SW480 (cell line): Measurements from ENCODE around the gene OSTN.
"Not testable (repeated sequence)": the region's sequence is repeated elsewhere in the genome, so short reads cannot be mapped to it uniquely, and the experiment has no call there.

Experiments
- DNase-seq: peaks from one replicate; pipeline ENCODE4 v3.0.0-alpha.2; 2016; ENCODE audit warnings: low spot score

The OSTN gene

DNA sequence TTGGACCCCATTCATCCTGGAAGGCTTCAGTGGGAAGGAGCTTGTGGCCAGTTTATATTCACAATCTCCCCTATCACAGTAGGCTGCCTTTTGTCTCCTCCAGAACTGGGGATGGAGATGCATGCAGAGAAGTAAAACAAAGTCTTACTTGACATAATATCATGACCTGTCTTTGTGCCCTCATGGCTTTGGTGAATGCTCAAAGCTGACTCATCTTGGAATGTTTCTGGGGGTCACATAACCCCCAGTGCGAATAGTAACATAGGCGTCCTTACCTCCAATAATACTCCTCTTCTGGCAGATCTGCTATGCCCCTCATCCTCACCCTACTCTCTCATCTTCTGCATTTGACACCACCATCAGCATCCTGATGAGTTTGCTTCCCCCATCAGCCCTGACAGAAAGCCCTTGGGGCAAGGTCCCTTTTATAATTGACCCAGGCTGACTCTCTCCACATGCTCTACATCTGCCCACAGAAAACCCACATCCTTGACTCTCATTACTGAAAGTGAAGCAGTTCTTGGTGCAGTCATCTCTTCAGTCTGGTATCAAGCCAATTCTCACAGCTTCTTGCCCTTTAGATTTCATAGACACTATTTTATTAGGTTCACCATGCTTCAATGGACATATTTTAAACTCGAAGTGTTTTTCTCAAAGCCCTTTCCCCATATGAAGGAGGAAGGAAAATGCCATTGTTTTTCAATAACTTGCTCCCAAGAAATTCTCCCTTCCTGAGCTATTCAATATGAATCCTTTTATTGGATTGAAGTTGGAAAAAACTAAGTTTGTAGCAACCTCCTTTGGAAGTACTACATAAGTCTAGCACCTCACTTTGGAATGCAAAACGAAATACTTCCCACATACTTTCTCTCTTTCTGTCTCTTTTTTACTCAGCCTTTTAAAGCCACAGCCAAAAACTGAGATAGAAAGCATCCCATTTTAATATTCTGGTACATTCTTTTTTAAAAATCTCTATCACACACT is 36.6 kb downstream of the OSTN start:
- DNase-seq: no peak

DNA sequence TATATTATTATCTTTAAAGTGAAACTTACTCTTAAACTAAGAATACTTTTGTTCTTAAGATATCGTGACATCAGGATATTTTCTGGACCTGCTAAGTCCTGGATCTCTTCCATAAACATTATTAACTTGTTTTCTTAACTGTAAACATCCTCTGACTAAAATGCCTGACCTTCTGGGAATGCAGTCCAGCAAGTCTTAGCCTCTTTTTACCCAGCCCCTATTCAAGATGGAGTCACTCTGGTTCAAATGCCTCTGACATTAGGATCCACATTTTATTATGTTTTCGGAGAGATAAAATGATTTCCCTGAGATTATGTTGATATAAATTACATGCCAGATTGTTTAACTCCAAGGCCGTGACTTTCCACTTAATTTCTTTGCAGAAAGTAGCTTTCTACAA is 37.6 kb downstream of the OSTN start:
- no peak for DNase-seq

DNA sequence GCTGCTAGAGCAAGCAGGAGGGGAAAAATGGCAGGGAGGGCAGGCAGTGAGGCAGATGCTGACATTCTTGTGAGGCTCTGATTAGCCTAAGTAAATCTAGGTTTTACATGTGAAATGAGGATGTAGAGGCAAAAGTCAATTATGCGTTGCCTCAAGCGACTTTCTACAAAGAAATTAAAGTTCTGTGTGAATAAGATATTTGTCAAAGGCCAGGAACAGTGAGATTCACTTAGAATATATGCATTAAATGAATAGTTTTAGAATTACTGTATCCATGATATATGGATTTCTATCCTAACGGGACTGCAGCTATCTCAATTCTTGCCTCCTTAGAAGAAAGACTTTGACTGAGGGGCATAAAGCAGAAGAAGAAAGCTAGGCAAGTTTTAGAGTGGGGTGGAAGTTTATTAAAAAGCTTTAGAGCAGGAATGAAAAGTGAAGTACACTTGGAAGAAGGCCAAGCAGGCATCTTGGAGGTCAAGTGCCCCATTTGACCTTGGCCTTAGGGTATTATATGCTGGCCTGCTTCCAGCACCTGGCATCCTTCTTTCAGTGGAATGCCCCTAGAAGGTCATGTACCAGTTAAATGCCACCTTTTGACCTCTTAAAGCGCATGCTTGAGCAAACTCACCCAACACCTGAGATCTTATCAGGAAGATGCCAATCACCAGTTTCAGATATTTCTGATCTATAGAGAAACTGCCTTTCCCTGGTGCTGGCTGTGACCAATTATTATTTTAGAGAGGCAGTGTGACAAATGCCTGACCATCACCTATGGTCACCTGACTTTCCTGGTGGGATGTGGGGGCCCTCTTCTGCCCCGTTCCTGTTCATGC is 38.2 kb downstream of the OSTN start:
- no peak for DNase-seq

DNA sequence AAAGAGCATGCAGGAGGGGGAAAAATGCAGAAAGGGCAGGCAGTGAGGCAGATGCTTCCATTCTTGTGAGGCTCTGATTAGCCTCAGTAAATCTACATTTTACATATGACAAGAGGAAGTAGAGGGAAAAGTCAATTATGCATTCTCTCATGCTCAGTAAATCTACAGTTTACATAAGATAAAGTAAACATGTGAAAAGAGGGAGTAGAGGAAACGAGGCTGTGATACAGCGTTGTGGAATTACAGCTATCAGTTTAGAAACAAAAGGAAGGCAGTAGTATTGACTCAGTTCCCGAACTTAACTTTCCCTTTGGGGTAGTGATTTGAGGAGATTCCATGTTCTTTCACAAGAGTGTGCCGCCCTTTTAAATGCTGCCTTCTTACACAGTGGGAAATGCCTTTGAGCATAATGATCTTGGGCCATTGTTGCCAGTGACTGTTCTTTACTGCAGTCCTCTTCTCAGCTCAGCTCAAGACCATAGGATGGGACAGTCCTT is 39.3 kb downstream of the OSTN start:
- no peak for DNase-seq

DNA sequence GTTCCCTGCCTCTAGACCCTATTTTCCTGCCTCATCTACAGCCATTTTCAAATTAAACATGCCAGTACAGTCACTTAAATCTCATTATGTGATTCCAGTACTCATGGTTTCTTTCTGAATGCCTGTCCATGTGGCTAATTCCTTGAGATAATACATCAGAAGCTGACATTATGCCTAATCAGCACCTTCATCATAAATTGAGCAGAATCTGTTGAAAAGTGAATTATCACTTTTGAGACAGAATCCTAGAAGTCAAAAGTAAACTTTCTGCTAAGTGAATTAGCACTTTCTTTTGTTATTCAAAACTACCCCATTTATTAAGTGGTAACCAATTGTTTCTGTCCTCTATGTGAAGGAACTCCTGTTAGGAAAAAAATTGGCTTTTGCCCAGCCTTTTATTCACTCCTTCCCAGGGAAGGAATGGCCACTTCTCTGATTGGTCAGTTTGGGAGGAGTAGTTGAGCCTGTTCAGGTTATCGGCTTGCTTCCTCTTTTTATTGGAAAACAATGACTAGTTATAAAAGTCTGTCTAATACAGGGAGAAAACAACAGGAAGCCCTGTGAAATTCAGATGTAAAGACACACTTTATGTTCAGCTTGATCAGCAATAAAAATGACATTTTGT is 40.5 kb downstream of the OSTN start:
- no peak for DNase-seq

DNA sequence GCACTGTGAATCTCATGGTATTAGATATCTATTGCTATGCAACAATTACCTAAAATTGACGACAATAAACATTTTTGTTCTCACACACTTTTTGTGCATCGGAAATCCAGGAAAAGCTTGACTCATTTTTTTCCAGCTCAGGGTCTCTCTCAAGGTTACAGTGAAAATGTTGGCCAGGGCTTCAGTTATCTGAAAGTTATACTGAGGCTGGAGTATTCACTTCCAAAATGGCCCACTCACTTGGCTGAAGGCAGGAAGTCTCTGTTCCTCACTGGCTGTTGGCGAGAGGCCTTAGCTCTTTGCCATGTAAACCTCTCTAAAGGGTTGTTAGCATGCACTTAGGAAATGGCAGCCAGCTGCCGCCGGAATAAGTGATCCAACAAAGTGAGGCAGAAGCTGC is 41.4 kb downstream of the OSTN start:
- DNase-seq: no peak

DNA sequence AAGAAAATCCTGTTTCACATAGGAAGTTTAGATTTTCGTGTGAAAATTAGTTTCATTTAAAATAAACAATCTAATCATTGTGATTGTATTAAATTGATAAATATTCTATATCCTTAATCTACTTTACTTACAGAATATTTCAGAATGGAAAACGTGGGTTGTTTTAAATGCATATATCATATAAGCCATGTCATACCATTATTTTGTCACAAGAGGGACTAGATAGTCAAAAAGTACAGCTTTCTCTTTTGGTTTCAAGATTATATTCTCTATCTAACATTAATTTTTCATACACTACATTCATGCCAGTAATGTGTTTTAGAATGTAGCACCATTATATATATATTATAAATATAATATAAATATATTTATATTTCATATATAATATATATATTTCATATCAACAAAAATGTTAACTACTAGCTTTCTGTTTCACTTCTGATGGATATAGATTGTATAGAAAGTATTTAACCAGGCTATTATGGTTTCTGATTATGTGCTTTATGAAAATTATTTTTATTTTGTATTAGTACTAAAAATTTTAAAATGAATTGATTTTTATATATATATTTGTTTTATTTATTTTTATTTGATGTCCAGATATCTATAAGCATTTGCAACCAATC is 45.3 kb downstream of the OSTN start:
- peak; percentile 22 for DNase-seq

DNA sequence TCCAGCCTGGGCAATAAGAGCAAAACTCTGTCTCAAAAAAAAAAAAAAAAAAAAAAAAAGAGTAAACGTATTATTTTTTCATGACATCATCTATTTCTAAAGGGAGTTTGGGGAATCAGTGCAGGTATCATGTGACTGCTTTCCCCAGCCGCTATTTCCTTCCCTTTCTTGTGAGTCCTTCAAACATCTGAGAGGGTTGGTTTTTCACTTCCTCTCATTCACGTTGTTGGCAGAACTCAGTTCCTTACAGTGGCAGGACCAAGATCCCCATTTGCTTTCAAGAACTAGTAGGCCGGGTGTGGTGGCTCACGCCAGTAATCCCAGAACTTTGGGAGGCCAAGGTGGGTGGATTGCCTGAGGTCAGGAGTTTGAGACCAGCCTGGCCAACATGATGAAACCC is 47.0 kb downstream of the OSTN start:
- not testable (repeated sequence) for DNase-seq

DNA sequence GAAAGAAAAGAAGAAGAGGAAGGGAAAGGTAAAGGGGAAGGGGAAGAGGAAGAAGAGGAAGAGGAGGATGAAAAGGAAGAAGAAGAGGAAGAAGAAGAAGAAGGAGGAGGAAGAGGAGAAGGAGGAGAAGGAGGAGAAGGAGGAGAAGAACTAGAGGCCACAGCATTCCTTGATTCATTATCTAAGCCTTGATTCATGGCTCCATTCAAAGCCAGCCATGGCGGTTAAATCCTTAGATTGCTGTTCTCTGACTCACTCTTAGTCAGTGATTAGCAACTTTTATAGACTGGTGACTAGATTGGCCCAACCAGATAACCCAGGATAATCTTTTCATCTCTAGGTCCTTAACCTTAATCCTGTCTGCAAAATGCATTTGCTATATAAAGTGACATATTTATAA is 47.6 kb downstream of the OSTN start:
- peak; percentile 21 for DNase-seq

DNA sequence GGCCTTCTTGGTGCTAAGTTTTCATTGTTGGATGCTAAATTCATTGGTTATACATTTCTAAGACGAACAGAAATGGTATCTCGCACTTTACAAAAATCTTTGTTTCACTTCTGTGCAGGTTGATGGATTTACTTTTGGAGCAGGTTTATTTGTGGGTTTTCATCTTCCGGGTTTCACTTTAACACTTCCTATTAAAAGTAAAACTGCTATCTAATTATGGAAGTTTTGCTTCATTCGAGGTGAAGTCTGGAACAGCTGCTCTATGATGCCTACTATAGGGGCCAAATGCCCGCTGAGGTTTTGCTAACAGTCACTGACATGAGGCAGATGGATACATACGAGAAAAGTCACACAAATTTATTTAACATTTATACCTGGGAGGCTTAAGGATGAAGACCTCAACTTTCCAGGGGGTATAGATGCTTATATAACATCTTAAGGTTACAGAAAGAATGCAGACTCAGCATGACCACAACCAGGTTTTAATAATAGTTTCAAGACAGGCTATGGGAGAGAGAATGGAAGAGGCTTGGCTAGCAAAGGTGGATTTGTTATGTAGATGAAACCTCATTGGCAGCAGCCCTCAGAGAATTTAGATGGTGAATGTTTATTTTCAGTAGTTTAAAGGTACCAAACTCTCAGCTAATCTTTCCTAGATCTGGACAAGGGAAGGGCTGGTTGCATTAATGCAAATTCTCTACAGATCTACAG is 54.2 kb downstream of the OSTN start:
- DNase-seq: no peak

DNA sequence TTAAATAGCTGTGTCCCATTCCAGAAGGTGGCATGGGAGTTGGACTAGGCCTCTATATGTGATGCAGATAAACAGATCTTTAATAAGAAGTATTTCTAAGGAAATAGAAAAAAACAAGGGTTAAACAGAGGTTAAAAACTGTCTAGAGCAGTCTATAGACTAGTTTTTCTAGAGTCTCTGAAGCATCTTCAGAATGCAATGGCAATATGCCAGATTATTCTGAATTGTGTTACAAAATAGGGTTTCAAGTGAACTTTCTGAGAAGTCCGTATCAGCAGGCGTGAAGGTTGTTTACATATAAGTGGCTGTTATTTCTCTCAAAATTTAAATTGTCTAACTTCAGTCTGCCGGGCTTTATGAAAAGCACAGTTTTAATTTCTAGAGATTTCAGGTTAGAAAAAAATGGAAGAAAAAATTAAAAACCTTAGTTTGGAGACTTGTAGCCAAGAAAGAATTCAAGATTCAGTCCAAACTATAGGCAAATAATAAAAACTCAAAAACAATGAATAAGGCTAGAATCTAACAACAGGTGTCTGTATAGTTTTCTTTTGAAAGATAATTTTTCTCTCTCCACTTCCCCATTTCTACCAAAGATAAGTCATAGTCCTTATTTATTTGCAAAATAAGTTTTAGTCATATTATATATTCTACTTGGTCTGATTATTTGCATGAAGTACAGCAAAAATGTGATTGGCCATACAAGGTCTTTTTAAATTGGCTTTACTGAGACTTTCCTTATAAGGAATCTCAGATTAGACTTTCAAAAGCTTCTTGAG is 55.2 kb downstream of the OSTN start:
- no peak for DNase-seq

DNA sequence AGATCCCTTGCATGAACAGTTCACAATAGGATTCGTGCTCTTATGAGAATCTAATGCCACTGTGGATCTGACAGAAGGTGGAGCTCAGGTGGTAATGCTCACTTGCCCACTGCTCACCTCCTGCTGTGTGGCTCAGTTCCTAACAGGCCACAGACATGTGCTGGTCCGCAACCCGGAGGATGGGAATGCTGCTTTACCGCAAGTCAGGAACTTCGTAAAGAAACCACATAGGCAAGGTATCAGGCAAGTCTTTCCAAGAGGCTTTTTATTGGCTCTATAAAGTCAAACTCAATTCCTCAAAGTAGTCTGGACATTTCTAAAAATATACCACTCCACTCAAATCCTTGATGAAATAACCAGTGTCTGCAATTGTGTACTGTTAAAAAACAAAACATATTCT is 56.1 kb downstream of the OSTN start:
- DNase-seq: no peak

DNA sequence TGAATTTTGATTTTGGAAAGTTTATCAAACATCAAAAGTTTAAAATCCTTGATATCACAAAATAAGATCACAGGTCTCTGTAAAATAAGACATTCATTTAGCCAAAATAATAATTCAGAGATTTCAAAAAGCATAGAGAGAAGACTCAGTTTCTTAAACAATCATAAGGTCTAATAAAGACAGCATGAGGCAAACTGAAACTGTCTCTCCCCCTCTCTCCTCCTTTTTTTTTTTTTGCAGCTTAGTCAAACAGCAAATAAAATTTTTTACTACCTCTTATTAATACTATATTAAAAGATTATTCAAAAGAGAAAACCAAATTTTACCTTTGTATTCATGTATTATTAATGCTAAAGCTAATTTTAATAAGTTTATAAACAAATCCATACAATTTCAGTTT is 57.4 kb downstream of the OSTN start:
- no peak for DNase-seq

DNA sequence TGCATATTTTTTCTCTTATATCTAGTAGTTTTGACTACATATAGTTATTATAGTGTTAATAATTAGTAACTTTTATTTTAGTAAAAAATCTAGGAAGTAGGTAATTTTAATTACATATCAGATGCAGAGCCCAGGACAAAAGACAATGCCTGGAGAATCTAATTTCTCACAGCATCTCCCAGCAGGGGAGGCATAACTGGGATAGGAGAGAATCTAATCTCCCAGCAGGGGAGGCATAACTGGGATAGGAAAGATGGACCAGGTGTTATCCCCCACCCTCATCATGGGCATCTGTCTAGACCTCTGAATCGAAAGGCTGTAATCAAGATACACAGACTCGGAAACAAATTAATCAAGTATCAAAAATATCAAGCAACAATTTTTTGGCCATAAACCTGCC is 58.2 kb downstream of the OSTN start:
- no peak for DNase-seq

DNA sequence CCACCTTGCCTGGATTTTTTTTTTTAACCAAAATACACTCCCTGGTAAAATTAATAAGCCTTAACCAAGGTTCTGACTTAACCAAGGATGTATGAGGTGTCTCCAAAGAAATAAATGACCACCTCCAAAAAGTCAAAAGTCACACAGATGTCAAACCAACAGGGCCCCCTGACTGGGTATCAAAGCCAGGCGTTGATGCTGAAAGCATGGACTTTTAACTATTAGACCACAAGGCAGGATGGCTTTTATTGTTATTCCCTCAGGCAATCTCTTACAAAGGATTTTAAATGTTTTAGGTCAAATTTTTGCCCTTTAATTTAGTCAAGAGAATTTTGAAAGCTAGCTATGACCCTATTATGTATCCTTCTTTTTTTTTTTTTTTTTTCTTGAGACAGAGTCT is 60.4 kb downstream of the OSTN start:
- no peak for DNase-seq

DNA sequence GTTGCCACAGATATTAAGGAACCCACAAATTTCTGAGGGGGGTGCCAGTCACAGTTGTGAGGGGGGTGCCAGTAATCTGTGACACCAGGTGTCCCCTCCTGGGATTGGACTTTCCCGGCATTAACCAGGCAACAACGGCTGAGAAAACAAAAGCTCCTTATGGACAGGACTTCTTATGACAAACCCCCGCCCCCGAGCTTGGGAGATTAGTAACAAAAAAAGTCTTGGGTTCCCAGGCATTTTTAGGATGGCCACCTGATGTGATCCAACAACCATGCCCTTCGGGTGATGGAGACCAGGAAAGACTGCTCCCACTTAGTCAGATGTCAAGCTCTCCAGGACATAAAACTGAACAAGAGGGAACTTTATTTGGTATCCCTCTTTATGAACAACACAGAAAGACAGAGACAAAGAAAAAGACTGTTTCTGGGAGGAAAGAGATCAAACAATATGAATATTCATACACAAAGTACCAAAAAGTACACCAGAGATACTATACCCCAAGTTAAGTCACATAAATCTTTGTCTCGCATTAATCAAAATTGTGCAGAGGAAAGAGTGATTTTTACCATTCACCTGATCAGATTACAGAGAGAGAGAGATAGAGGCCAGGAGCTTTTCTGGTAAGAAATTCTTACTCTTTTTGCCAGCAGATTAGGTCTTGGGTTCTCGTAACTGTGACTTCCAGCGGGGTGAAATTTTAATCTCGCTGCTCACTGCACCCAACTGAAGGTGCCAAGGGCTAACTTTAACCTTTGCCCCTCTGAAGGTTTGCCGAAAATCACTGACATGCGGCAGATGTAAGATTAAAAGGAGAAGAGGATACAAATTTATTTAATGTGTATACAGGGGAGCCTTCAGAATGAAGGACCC is 61.6 kb downstream of the OSTN start:
- DNase-seq: no peak

DNA sequence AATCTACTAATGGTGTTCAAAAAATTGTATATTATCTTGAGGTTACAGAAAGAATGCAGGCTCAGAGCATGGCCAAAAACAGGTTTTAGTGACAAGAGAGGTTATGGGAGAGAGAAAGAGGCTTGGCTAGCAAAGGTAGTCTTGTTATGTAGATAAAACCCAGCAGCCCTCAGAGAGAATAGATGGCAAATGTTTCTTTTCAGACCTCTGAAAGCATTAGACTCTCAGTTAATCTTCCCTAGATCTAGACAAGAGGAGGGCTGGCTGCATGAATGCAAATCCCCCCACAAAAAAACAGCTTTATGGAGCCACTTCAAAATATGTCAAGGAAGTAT is 62.2 kb downstream of the OSTN start:
- no peak for DNase-seq

DNA sequence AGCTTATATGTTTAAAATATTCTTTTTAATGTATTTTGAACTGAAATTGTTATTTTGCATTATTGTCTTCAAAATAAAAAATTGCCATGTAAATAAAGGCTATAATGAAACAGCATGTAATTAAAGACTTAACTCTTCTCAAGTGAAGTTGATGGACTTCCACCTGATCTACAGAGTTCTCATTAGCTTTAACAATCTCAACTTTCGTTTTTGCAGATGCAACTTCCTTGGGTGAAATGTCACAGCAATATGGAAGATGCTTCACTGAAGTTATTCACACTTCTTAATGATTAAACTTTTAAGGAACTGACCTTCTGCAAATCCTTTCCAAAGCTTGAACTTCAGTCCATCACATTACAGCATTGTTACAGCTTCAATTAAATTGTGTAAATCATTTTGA is 63.6 kb downstream of the OSTN start:
- no peak for DNase-seq

DNA sequence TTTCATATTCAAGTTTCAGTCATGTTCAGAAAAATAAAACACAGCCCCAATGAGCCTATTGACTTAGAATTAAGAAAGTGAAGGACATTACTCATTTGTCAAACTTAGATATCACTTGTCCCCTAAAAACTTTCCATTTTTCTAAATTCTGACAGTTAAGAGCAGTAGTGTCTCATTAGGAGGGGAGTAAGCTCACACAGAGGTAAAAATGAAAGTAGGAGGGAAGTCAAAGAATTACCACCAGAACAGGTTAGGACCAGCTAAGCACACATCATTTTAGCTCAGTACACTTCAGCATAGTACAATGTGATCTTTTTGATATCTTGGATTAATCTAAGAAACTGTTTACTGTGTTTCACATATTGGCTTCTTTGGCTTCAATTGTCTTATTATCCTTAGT is 64.3 kb downstream of the OSTN start:
- no peak for DNase-seq

DNA sequence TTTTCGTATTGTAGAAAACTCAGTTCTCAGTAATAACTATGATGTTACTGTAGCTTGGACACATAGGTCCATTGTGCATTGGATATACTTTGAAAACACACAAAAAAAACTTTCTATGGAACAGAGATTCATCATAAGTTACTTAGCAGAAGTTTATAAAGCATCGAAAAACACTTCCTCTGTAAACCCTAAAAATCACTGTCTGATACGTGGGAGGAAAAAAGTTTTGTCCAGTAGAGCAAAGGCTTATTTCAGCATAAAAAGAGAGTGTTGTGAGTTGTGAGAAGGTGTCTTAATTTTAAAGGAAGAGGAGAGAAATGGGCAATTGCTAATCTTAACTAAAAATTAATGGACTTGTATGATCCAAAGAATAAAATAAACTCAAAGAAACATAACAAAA is 64.8 kb downstream of the OSTN start:
- DNase-seq: no peak
